Gastrocnemius medialis (tissue), 4 donors: ENCODE measurements around the gene SRPK3. TPM values are rescaled to one million over a fixed set of nuclear protein-coding genes. Genes with fewer than 3 reads are reported as not detected.

Source experiments
- ATAC-seq, 2 donors: fragments of 150-250 bp; one replicate each; pipeline ENCODE4 v1.9.1; 2016
- DNase-seq, 2 donors: peaks; one replicate each; pipeline ENCODE4 v3.0.0-alpha.2; 2019
- H3K27ac ChIP-seq, 4 donors: fragments of 200-600 bp; sonication (generic); 1 replicate in 1 of 4; 2 replicates in 3 of 4; pipeline ENCODE4 v1.5.1; 2016 to 2018; ENCODE audit warnings: mild to moderate bottlenecking in 2 of 4, moderate library complexity in 1 of 4
- H3K27me3 ChIP-seq, 3 donors: fragments of 200-600 bp; sonication (generic) in 2 of 3; 1 replicate in 1 of 3; 2 replicates in 2 of 3; pipeline versions ENCODE4 v1.5.1 to v1.6.0; 2016 to 2019; ENCODE audit warnings: mild to moderate bottlenecking in 1 of 3, moderate library complexity in 1 of 3
- H3K36me3 ChIP-seq, 2 donors: fragments of 200-600 bp; sonication (generic) in 1 of 2; one replicate each; pipeline ENCODE4 v1.5.1; 2017 to 2018
- H3K4me1 ChIP-seq, 2 donors: fragments of 200-600 bp; sonication (generic) in 1 of 2; one replicate each; pipeline ENCODE4 v1.5.1; 2016 to 2017; ENCODE audit warnings: mild to moderate bottlenecking in 2 of 2
- H3K4me3 ChIP-seq, 4 donors: fragments of 200-600 bp; sonication (generic) in 3 of 4; 1 replicate in 1 of 4; 2 replicates in 3 of 4; pipeline ENCODE4 v1.5.1; 2016 to 2019; ENCODE audit warnings: mild to moderate bottlenecking in 2 of 4
- H3K9me3 ChIP-seq, 3 donors: fragments of 200-600 bp; sonication (generic) in 2 of 3; 1 replicate in 1 of 3; 2 replicates in 2 of 3; pipeline ENCODE4 v1.5.1; 2016 to 2019
- CTCF ChIP-seq, 5 experiments: fragments of 450-650 bp in 3 of 5; fragments of 200-600 bp in 2 of 5; sonication (generic) in 2 of 5; IDR thresholded peaks in 4 of 5; conservative IDR thresholded peaks in 1 of 5; 1 replicate in 4 of 5; 2 replicates in 1 of 5; pipeline ENCODE4 v1.5.1; 2016 to 2019; ENCODE audit warnings: antibody characterized with exemption in 5 of 5, mild to moderate bottlenecking in 3 of 5, moderate library complexity in 3 of 5
- POLR2A ChIP-seq, 2 donors: fragments of 450-650 bp; IDR thresholded peaks; one replicate each; pipeline ENCODE4 v1.6.1; 2017; ENCODE audit warnings: antibody characterized with exemption in 2 of 2, mild to moderate bottlenecking in 2 of 2, moderate library complexity in 2 of 2
- in situ Hi-C, 4 donors: fragments of 200-750 bp; cut with MboI; loops; one replicate each; pipeline versions ENCODE4 v1.15.0 to v1.8.0; 2017; ENCODE audit warnings: low sequenced_read_pairs in 4 of 4
- intact Hi-C: fragments of 100-400 bp; cut with DNase I; formaldehyde crosslinking; loops from one replicate; pipeline ENCODE4 v1.15.1; 2023; ENCODE audit warnings: low total_unique reads
- total RNA-seq, 4 donors: library from RNA; depleted of rRNA; stranded (reverse); fragments of >200 nt; gene quantifications; one replicate each; pipeline versions ENCODE4 v1.1.0 to v1.2.3, GENCODE V29; 2016

The SRPK3 gene
- total RNA-seq, 4 donors from 2014 or later: 30.3 to 39.9 (median 33.8) TPM

- peak overlapping the region; percentile 73 to 88 (median 78) for H3K4me3 ChIP-seq
- peaks cover 6 to 16% of the 10 kb centered on the region in 2 donors for H3K4me1 ChIP-seq
- no peak for DNase-seq
- peak in 1 of 2 donors; percentile 19 for ATAC-seq
- peak overlapping the region; percentile 93 to 98 (median 96) for H3K27ac ChIP-seq
- TF ChIP-seq CTCF (IDR thresholded peaks at IDR 0.05 in 4 of 5, conservative IDR thresholded peaks at IDR 0.05 in 1 of 5): no peak
- no peak for TF ChIP-seq POLR2A (IDR thresholded peaks at IDR 0.05)
- peaks cover 0 to 11% of the 10 kb centered on the region in 2 donors for H3K36me3 ChIP-seq
- in situ Hi-C loops: loop anchor here in 3 of 4 donors (25.0 kb wide), 2 partner anchors 144 to 169 kb away; partner anchors contain the start of genes HCFC1 (in 2 of the 3), TMEM187 (in 2 of the 3), ARHGAP4 (in 1 of the 3) and NAA10 (in 1 of the 3)
- intact Hi-C loops: loop anchor here (5.0 to 10.0 kb wide), 3 partner anchors 108 to 582 kb away; partner anchors contain the start of genes EMD, FLNA and SLC6A8
- no peaks in the 10 kb centered on the region for H3K9me3 ChIP-seq
- H3K27me3 ChIP-seq: no peaks in the 10 kb centered on the region
Measured at GRCh38 chrX:153793291-153793690, 12.4 kb downstream of the SRPK3 start.

GRCh38 chrX:153794018-153794896 is 13.4 kb downstream of the SRPK3 start, which contains the start of the genes IDH3G and SSR4:
IDH3G (minus strand) TSS chrX:153794375; CDS start chrX:153794326, 49 bp downstream.
SSR4 (plus strand) TSS chrX:153794668; CDS start chrX:153794688, 20 bp downstream.
- peak; percentile 86 to 89 for ATAC-seq
- Histone ChIP-seq H3K4me1 (peaks cover 6 to 16% of the 10 kb centered on the region in 2 donors), H3K27ac (peak within 1 kb of the TSS; percentile 93 to 98 (median 96)), H3K36me3 (peaks cover 0 to 11% of the 10 kb centered on the region in 2 donors), H3K4me3 (peak within 1 kb of the TSS; percentile 73 to 88 (median 78)), H3K9me3 (no peaks in the 10 kb centered on the region), H3K27me3 (no peaks in the 10 kb centered on the region)
- intact Hi-C loops (loop anchor here (1.0 to 10.0 kb wide), 6 partner anchors 13 to 581 kb away; partner anchors contain the start of genes ABCD1, BCAP31, EMD and FLNA), in situ Hi-C loops (loop anchor here in 3 of 4 donors (25.0 kb wide), 2 partner anchors 143 to 168 kb away; partner anchors contain the start of genes HCFC1 (in 2 of the 3), TMEM187 (in 2 of the 3), ARHGAP4 (in 1 of the 3) and NAA10 (in 1 of the 3))
- TF ChIP-seq POLR2A (IDR thresholded peaks at IDR 0.05) (peak; percentile 60 to 74), CTCF (IDR thresholded peaks at IDR 0.05 in 4 of 5, conservative IDR thresholded peaks at IDR 0.05 in 1 of 5) (no peak)
- DNase-seq: peak; percentile 82 to 90

GRCh38 chrX:153794897-153795816 is 14.3 kb downstream of the SRPK3 start:
- Histone ChIP-seq H3K27me3 (no peaks in the 10 kb centered on the region), H3K36me3 (peaks cover 0 to 11% of the 10 kb centered on the region in 2 donors), H3K4me1 (peaks cover 6 to 16% of the 10 kb centered on the region in 2 donors), H3K27ac (peak overlapping the region; percentile 93 to 98 (median 96)), H3K9me3 (no peaks in the 10 kb centered on the region), H3K4me3 (peak overlapping the region; percentile 73 to 88 (median 78))
- DNase-seq (no peak), ATAC-seq (peak; percentile 5 to 14)
- intact Hi-C loops (loop anchor here (1.0 to 10.0 kb wide), 6 partner anchors 14 to 580 kb away; partner anchors contain the start of genes ABCD1, BCAP31, EMD and FLNA), in situ Hi-C loops (loop anchor here in 3 of 4 donors (25.0 kb wide), 2 partner anchors 142 to 167 kb away; partner anchors contain the start of genes HCFC1 (in 2 of the 3), TMEM187 (in 2 of the 3), ARHGAP4 (in 1 of the 3) and NAA10 (in 1 of the 3))
- no peak for TF ChIP-seq POLR2A (IDR thresholded peaks at IDR 0.05)

GRCh38 chrX:153797415-153798015 is 16.7 kb downstream of the SRPK3 start:
- intact Hi-C loops: loop anchor here (10.0 kb wide), 2 partner anchors 113 to 577 kb away; partner anchors contain the start of genes EMD, FLNA and SLC6A8

More at GRCh38 chrX:153797415-153798015, 16.7 kb downstream of the SRPK3 start:
- DNase-seq (no peak), ATAC-seq (no peak)
- Histone ChIP-seq H3K27ac (no peak overlapping the region), H3K27me3 (no peaks in the 10 kb centered on the region), H3K9me3 (no peaks in the 10 kb centered on the region), H3K4me3 (no peak overlapping the region), H3K4me1 (peaks cover 6 to 7% of the 10 kb centered on the region in 2 donors), H3K36me3 (peaks cover 0 to 11% of the 10 kb centered on the region in 2 donors)
- in situ Hi-C loops: loop anchor here in 3 of 4 donors (25.0 kb wide), 2 partner anchors 140 to 165 kb away; partner anchors contain the start of genes HCFC1 (in 2 of the 3), TMEM187 (in 2 of the 3), ARHGAP4 (in 1 of the 3) and NAA10 (in 1 of the 3)
- no peak for TF ChIP-seq POLR2A (IDR thresholded peaks at IDR 0.05)
- TF ChIP-seq CTCF (IDR thresholded peaks at IDR 0.05 in 4 of 5, conservative IDR thresholded peaks at IDR 0.05 in 1 of 5): no peak
